Measurements from ENCODE around the gene HOMEZ.
"Not testable (repeated sequence)": the region's sequence is repeated elsewhere in the genome, so short reads cannot be mapped to it uniquely, and the experiment has no call there.

The HOMEZ gene

DNA sequence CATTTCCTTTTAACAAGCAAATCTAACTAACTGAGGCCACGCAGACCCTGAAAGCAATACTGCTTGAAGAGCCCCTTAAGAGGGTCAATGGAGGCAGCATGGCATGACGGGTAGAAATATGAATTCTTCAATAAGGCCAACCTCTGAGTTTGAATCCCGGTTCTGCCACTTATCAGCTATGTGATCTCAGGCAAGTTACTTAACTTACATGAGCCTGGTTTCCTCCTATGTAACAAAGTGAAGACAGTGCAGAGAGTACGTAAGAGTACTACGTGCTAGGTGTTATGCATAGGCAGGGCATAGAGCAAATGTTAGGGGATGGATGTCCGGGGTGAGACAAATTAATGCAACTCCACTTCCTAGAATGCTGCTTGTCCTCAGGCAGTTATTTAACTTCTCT is 4.7 kb downstream of the HOMEZ start:
- DNase-seq (ENCODE audit: low spot score) = no peak

- not testable (repeated sequence) for DNase-seq (ENCODE audit: low spot score)
These were observed 8.0 kb downstream of the HOMEZ start for GRCh38 chr14:23277928-23278327.

DNA sequence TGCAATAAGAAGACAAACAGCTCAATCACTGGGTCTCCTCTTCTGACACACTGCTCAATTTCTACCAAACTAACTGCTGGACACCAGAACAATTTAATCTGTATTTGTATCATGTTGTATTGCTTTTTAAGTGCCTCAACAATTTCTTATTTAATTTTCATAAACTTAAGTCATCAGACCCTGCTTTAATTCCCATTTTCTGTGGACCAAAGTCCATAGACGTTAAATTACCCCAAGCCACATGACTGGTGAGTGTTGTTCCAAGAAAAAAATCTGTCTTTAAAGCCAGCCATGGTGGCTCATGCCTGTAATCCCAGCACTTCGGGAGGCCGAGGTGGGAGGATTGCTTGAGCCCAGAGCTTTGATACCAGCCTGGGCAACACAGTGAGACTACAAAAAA is 8.7 kb downstream of the HOMEZ start:
- no peak for DNase-seq (ENCODE audit: low spot score)

- DNase-seq (ENCODE audit: low spot score) = no peak
These were observed 10.5 kb downstream of the HOMEZ start for GRCh38 chr14:23275412-23275811.

DNA sequence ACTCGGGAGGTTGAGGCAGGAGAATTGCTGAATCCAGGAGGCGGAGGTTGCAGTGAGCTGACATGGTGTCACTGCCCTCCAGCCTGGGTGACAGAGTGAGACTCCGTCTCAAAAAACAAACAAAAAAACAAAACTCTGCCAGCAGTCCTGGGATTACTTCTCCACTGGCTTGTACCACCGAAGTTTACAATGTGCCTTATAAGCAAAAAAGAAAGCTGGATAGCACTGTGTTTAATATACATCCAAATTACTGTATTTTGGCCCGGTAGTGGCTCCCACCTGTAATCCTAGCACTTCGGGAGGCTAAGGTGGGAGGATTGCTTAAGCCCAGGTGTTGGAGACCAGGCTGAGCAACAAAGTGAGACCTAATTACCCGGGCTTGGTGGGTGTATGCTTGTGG is 16.7 kb downstream of the HOMEZ start:
- DNase-seq (ENCODE audit: low spot score) = no peak

- DNase-seq (ENCODE audit: low spot score) = not testable (repeated sequence)
These were observed 25.1 kb downstream of the HOMEZ start for GRCh38 chr14:23260849-23261248.

DNA sequence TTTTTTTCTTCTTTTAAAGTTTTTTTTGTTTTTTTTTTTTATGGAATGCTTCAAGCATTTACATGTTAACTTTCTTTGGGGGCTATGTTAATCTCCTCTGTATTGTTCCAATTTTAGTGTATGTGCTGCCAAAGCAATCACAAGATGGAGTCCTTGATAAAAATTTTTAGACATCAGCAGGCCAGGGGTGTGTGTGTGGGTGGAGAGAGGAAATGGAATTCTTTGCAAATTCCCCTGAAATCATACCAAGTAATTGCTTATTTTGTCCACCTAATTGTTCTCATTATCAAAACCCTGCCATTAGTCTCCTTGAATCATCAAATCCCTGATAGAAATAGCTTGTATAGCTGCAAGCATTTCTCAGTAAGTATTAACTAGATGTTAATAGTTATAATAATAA is 26.5 kb downstream of the HOMEZ start:
- DNase-seq (ENCODE audit: low spot score) = no peak

DNA sequence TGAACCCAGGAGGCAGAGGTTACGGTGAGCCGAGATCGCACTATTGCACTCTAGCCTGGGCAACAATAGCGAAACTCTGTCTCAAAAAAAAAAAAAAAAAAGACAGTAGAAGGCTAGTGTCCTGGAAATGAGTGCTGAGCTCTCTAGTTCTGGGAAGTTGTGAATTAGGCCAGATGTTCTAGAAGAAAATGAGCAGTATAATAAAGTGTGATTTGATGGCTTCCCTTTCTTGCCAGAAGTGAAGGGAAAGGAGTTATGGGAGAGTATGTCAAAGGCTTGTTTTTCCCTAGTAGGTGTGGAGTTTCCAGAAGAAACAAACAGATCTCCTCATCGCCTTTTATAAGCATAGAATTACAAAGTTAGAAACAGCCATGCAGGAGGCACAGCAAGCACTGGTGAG is 27.7 kb downstream of the HOMEZ start:
- no peak for DNase-seq (ENCODE audit: low spot score)

DNA sequence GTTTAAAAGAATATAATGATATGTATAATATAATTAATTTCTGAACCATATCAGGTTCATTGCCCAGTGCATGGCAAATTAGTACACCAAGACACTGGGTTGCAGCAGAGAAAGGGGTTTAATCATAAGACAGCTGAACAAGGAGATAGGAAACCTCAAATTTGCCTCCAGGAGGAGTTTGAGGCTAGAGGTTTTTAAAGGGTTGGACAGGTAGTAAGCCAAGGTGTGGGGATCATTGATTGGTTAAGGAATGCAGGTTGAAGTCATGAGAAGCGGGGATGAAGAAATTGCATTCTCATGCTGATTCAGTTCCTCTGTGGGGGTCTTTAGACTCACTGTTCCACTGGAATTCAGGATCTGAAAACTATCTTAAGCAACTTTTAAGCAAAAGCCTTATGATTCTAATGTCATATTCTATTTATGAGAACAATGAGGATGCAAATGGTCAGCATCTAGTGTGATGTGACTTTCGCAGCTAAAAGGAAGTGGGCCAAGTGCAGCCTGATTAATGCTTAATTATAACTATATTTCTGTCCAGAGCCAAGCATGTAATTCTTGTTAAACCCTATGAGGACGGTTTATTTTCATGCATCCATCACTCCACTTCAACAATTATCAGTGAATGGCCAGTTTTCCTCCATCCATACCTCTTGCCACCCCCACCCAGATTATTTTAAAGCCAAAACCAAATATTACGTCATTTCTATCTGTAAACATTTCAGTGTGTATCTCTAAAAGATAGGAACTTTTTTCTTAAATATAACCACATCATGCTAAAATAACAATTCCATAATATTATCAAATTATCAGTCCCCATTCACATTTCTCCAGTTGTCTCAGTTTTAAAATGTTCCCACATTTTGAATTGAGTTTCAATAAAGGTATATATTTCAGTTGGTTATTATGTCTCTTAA is 33.3 kb downstream of the HOMEZ start:
- no peak for DNase-seq (ENCODE audit: low spot score)

GRCh38 chr14:23252006-23252405 is 33.9 kb downstream of the HOMEZ start:
- no peak for DNase-seq (ENCODE audit: low spot score)

- no peak for DNase-seq (ENCODE audit: low spot score)
These were observed 36.1 kb downstream of the HOMEZ start for GRCh38 chr14:23249824-23250223.

DNA sequence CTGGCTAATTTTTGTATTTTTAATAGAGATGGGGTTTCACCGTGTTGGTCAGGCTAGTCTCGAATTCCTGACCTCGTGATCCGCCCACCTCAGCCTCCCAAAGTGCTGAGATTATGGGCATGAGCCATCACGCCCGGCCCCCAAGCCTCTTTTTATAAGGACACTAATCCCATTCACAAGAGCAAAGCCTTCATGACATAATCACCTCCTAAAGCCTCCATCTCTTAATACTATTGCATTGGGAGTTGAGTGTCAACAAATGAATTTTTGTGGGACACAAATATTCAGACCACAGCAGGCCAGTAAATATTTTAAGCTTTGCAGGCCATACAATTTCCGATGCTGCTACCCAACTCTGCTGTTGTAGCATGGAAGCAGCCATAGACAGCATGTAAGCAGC is 37.3 kb downstream of the HOMEZ start:
- DNase-seq (ENCODE audit: low spot score) = no peak

DNA sequence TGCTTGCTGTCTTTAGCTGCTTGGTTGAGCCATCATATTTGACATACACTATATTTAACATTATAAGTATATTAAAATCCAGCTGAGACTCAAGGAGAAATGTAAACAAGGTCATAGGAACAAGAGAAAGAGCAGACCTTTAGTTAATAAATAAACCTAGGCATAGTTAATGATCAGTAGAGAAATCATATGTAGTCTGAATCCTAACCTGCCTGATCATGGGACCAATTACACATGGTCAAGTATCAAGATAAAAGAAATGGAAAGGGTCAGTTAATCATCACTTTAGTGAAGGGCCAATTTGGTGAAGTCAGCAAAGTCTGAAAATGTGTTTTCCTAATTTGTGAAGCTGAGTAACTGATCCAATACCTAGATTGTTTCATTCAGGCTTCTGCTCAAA is 40.6 kb downstream of the HOMEZ start:
- no peak for DNase-seq (ENCODE audit: low spot score)

GRCh38 chr14:23243066-23243465 is 42.9 kb downstream of the HOMEZ start:
- no peak for DNase-seq (ENCODE audit: low spot score)

DNA sequence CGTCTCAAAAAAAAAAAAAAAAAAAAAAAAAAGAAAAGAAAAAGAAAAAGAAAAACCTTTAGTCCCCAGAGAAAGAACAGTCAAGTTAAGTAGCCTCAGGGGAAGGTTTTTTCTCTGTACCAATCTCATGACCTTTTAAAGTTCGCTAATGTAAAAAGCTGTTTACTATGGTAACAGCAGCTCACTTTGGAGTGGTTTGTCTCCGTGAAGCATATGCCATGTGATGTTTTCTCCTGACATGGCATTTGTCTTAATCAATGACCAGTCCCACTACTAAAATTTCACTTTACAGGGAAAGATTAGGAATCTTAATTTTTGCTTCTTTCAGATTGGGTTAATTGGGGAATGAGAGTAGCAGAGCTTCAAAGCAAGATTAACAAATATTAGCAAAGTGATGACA is 43.9 kb downstream of the HOMEZ start:
- DNase-seq (ENCODE audit: low spot score) = no peak

GRCh38 chr14:23241061-23241715 is 44.7 kb downstream of the HOMEZ start:
- not testable (repeated sequence) for DNase-seq (ENCODE audit: low spot score)

- no peak for DNase-seq (ENCODE audit: low spot score)
These were observed 45.3 kb downstream of the HOMEZ start for GRCh38 chr14:23240661-23241060.

DNA sequence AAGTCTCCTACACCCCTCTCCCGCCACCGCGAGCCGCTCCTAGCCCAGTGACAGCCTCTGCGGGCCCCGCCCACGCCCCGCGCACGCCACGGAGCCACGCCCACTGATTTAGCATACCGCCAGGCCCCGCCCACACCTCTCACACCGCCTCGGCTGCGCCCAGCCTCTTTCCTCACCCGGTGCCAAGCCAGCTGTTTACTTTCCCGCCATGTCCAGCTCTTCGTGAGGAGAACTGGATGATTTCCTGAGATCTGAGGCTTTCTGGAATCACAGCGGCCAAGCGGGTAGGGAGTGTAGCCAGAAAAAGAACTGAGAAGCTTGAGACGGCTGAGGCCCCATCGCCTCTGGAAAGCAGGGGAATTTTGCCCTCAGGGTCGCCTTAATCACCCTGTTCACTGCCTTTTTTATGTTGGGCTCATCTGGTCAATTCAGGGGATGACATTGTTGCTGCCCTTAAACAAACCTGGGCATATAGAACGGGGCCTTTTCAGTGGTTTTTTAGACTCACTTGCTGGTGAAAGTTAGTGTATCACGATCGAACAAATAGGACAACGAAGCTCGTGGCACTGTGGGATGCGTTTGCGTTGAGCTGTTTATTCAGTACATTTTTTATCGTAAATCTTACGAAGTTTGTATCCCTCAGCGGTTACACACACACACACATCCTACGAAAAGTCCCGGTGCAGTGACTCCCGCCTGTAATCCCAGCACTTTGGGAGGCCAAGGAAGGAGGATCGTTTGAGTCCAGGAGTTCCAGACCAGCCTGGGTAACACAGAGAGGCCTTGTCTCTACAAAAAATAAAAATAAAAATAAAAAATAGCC is 47.9 kb downstream of the HOMEZ start, which contains the start of gene RNF212B:
Gene RNF212B (plus strand): TSS at position 165 of the 823 bp plus-strand sequence. CDS start 2,410 bp downstream, outside the sequence.
- peak; percentile 91 for DNase-seq (ENCODE audit: low spot score)

- DNase-seq (ENCODE audit: low spot score) = not testable (repeated sequence)
These were observed 53.6 kb downstream of the HOMEZ start for GRCh38 chr14:23232241-23232808.

DNA sequence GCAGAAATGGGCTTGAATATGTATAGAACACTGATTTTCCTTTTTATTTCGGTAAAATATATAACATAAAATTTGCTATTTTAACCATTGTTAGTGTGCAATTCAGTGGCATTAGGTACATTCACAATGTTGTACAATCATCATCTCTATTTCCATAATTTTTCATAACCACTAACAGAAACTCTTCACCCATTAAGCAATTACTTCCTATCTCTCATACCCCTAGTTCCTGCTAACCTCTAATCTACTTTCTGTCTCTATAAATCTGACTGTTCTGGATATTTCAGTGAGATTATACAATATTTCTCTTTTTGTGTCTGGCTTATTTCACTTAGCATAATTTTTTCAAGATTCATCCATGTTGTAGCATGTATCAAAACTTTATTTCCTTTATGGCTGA is 57.1 kb downstream of the HOMEZ start:
- DNase-seq (ENCODE audit: low spot score) = no peak

- no peak for DNase-seq (ENCODE audit: low spot score)
These were observed 58.4 kb downstream of the HOMEZ start for GRCh38 chr14:23227566-23227965.

GRCh38 chr14:23224958-23225357 is 61.0 kb downstream of the HOMEZ start:
- DNase-seq (ENCODE audit: low spot score) = not testable (repeated sequence)

Measured in HuH-7.5 (cell line).